ENCODE measurements around the gene EFCAB6. TPM values are rescaled to one million over a fixed set of nuclear protein-coding genes. Genes with fewer than 3 reads are reported as not detected.

EFCAB6 gene
- total and polyA plus RNA-seq, 10 donors: 0.07 to 2.8 (median 0.78) TPM

DNA sequence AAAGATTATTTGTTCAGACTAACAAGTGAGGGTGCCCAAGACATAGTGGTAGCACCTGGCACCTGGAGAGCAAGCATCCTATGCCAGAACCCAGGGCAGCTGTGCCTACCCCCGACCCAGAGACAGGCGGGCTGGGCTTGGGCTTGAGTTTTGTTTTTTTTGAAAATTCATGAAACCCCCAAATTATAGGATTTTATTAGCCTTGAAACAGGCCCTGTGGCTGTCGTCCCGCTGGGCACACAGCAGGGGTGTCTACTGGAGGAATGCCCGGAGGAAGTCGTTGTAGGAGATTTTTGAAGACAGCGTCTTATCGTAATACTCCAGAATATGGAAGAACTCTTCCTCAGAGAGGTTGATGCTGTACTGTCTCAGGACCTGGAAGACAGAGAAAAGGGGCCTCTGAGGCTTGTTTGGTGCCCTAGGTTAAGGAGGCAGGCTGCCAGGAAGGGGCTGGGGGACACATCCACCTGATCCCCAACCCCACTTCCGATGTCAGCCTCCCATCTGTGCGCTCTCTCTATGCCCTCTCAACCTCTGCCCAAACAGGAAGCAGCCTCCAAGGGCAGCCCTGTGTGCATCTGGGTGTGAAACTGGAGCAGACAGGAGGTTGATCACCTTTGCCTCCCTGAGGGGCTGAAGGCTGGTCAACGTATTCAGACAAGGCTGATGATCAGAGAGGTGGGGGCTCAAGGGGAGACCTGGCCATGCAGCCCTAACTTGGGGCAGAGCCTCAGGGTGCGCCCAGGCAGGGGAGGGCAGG lies 283.3 kb downstream of the EFCAB6 start:
- no peak for DNase-seq

GRCh38 chr22:43526946-43527345 lies 285.2 kb downstream of the EFCAB6 start:
- no peaks in the 10 kb centered on the region for H3K36me3 ChIP-seq
- TF ChIP-seq POLR2AphosphoS5 (IDR thresholded peaks at IDR 0.05) (no peak), POLR2A (IDR thresholded peaks at IDR 0.05) (no peak), CTCF (IDR thresholded peaks at IDR 0.05 in 8 of 11, conservative IDR thresholded peaks at IDR 0.05 in 3 of 11) (no peak)
- WGBS, 5 donors: 82 to 92% (median 89%) methylated on average over 2 to 5 of the region's 5 CpGs
- DNase-seq: no peak
- peaks cover 0 to 41% (median 4%) of the 10 kb centered on the region in 7 donors for H3K27me3 ChIP-seq (replicated peaks in 1 of 7)
- no peaks in the 10 kb centered on the region for H3K9me3 ChIP-seq
- no peaks in the 10 kb centered on the region for H3K4me1 ChIP-seq
- intact Hi-C loops (cut with DNase I; ENCODE audit: low total_unique reads): no loop called here
- no peak overlapping the region for H3K27ac ChIP-seq
- no peak overlapping the region for H3K4me3 ChIP-seq

More for the DNA sequence above, 283.3 kb downstream of the EFCAB6 start:
- peaks cover 0 to 36% (median 4%) of the 10 kb centered on the region in 7 donors for H3K27me3 ChIP-seq (replicated peaks in 1 of 7)
- intact Hi-C loops (cut with DNase I; ENCODE audit: low total_unique reads): no loop called here
- no peak for TF ChIP-seq POLR2A (IDR thresholded peaks at IDR 0.05)
- no peak for TF ChIP-seq POLR2AphosphoS5 (IDR thresholded peaks at IDR 0.05)
- TF ChIP-seq CTCF (IDR thresholded peaks at IDR 0.05 in 8 of 11, conservative IDR thresholded peaks at IDR 0.05 in 3 of 11): no peak
- WGBS, 5 donors: 54 to 82% (median 63%) methylated on average over 9 to 12 of the region's 12 CpGs
- no peaks in the 10 kb centered on the region for H3K36me3 ChIP-seq
- no peaks in the 10 kb centered on the region for H3K9me3 ChIP-seq
- no peak overlapping the region for H3K27ac ChIP-seq
- no peaks in the 10 kb centered on the region for H3K4me1 ChIP-seq
- no peak overlapping the region for H3K4me3 ChIP-seq

DNA sequence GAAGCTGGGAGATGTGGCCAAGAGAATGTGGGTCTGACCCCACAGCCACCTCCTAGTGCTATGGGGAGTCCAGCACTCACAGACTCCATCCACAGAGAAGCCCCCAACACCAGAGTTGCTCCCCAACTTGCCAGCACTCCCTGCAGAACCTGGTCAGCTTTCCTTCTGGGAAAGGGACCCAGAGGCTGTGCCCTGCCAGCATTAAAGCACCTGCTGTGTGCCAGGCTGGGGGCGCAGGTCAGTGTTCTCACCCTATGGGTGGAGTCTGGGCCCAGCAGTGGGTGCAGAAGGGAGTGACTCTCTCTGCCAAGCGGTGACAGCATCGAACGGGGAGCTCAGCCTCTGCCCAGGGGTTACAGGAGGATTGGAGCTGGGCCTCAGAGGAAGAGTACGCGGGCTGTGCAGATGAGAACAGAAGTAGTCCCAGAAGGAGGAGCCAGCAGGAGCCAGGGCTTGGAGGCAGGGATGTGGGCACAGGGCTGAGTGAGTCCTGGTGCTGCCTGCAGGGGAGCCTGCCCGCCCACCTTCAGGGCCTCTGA lies 285.9 kb downstream of the EFCAB6 start:
- intact Hi-C loops (cut with DNase I; ENCODE audit: low total_unique reads): no loop called here
- Histone ChIP-seq H3K27ac (no peak overlapping the region), H3K36me3 (no peaks in the 10 kb centered on the region), H3K27me3 (replicated peaks in 1 of 7) (peaks cover 0 to 48% (median 4%) of the 10 kb centered on the region in 7 donors), H3K4me1 (no peaks in the 10 kb centered on the region), H3K9me3 (no peaks in the 10 kb centered on the region), H3K4me3 (no peak overlapping the region)
- WGBS, 5 donors: 79 to 94% (median 90%) methylated on average over 5 to 7 of the region's 7 CpGs
- no peak for DNase-seq
- TF ChIP-seq POLR2A (IDR thresholded peaks at IDR 0.05): no peak
- TF ChIP-seq POLR2AphosphoS5 (IDR thresholded peaks at IDR 0.05): no peak
- no peak for TF ChIP-seq CTCF (IDR thresholded peaks at IDR 0.05 in 8 of 11, conservative IDR thresholded peaks at IDR 0.05 in 3 of 11)

DNA sequence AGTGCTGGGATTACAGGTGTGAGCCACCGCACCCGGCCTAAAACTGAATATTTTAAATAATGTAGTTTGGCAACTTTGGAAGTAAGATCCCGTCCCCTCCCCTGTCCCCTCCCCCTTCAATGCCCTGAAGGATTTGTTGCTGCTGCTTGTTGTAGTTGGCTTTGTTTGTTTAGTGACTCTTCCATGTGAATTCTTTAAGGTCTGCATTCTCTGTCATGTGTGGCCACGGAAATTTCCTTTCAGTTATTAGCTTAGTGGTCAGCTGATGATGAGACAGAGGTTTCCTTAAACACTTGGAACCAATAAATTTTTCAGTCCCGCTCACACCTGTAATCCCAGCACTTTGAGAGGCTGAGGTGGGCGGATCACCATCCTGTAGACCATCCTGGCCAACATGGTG lies 290.4 kb downstream of the EFCAB6 start:
- no peak for TF ChIP-seq POLR2AphosphoS5 (IDR thresholded peaks at IDR 0.05)
- TF ChIP-seq CTCF (IDR thresholded peaks at IDR 0.05 in 8 of 11, conservative IDR thresholded peaks at IDR 0.05 in 3 of 11): no peak
- no peak for TF ChIP-seq POLR2A (IDR thresholded peaks at IDR 0.05)
- intact Hi-C loops (cut with DNase I; ENCODE audit: low total_unique reads): no loop called here
- Histone ChIP-seq H3K27me3 (replicated peaks in 1 of 7) (peaks cover 0 to 32% (median 0%) of the 10 kb centered on the region in 7 donors), H3K36me3 (no peaks in the 10 kb centered on the region), H3K27ac (no peak overlapping the region), H3K4me3 (no peak overlapping the region), H3K4me1 (no peaks in the 10 kb centered on the region), H3K9me3 (no peaks in the 10 kb centered on the region)
- WGBS, 5 donors: 82 to 89% (median 87%) methylated on average over 6 of the region's 6 CpGs
- DNase-seq: peak; percentile 27
